OCI-LY1 (cell line): ENCODE data around the gene LSM4.

Source experiments
- H2AFZ ChIP-seq: fragments of 200-600 bp; sonication (generic), shearing (Covaris generic); 2 replicates; pipeline ENCODE4 v1.6.0; 2014; ENCODE audit warnings: antibody characterized with exemption, mild to moderate bottlenecking, low read length
- H3F3A ChIP-seq: fragments of 200-600 bp; sonication (generic), shearing (Covaris generic); 2 replicates; pipeline ENCODE4 v1.6.0; 2014; ENCODE audit warnings: mild to moderate bottlenecking, antibody characterized with exemption, low read length, moderate library complexity; ENCODE audit not compliant: insufficient read depth
- H3K27ac ChIP-seq: fragments of 200-600 bp; sonication (generic); 2 replicates; pipeline ENCODE4 v1.5.1; 2014; ENCODE audit warnings: low read length, mixed run types, mild to moderate bottlenecking, low read depth; ENCODE audit not compliant: poor library complexity, severe bottlenecking
- H3K27me3 ChIP-seq: fragments of 200-600 bp; sonication (generic); 2 replicates; pipeline ENCODE4 v1.6.0; 2014; ENCODE audit warnings: antibody characterized with exemption, mild to moderate bottlenecking, low read length, moderate library complexity; ENCODE audit not compliant: insufficient read depth
- H3K36me3 ChIP-seq: fragments of 200-600 bp; sonication (generic); 2 replicates; pipeline ENCODE4 v1.6.1; 2014; ENCODE audit warnings: mild to moderate bottlenecking, antibody characterized with exemption, low read length, moderate library complexity, mixed read lengths; ENCODE audit not compliant: insufficient read depth
- H3K4me1 ChIP-seq: fragments of 200-600 bp; sonication (generic); 2 replicates; pipeline ENCODE4 v1.5.1; 2014; ENCODE audit warnings: mild to moderate bottlenecking, low read length, moderate library complexity; ENCODE audit not compliant: insufficient read depth, severe bottlenecking
- H3K4me2 ChIP-seq: fragments of 200-600 bp; sonication (generic), shearing (Covaris generic); 2 replicates; pipeline ENCODE4 v1.6.1; 2014; ENCODE audit warnings: low read length
- H3K4me3 ChIP-seq: fragments of 200-600 bp; sonication (generic); 2 replicates; pipeline ENCODE4 v1.5.1; 2014; ENCODE audit warnings: low read length, low read depth, mild to moderate bottlenecking, mixed read lengths; ENCODE audit not compliant: poor library complexity, severe bottlenecking
- H3K79me2 ChIP-seq: fragments of 200-600 bp; shearing (Covaris generic); 2 replicates; pipeline ENCODE4 v1.6.1; 2016; ENCODE audit warnings: mixed run types, low read length, mixed read lengths; ENCODE audit not compliant: insufficient read depth
- H3K9ac ChIP-seq: fragments of 200-600 bp; sonication (generic), shearing (Covaris generic); 2 replicates; pipeline ENCODE4 v1.6.1; 2014; ENCODE audit warnings: mild to moderate bottlenecking, low read length, mixed read lengths
- H3K9me2 ChIP-seq: fragments of 200-600 bp; sonication (generic), shearing (Covaris generic); 2 replicates; pipeline ENCODE4 v1.6.1; 2014; ENCODE audit warnings: low read depth, mild to moderate bottlenecking, low read length, mixed read lengths
- H3K9me3 ChIP-seq: fragments of 200-600 bp; shearing (Covaris generic); 2 replicates; pipeline ENCODE4 v1.6.1; 2014; ENCODE audit warnings: low read length, mixed read lengths
- H4K20me1 ChIP-seq: fragments of 200-600 bp; sonication (generic), shearing (Covaris generic); 2 replicates; pipeline ENCODE4 v1.6.0; 2016; ENCODE audit warnings: mild to moderate bottlenecking, low read length; ENCODE audit not compliant: insufficient read depth
- EZH2 ChIP-seq: fragments of 200-600 bp; sonication (generic), shearing (Covaris generic); IDR thresholded peaks from 2 replicates; pipeline ENCODE4 v1.8.0; 2017; ENCODE audit warnings: borderline replicate concordance, mixed run types, mild to moderate bottlenecking, antibody characterized with exemption, low read length, moderate library complexity, mixed read lengths
- TF ChIP-seq, protein P1 (sequence below): fragments of 200-600 bp; sonication (generic), shearing (Covaris generic); IDR thresholded peaks from 2 replicates; pipeline ENCODE4 v1.5.1; 2017; ENCODE audit warnings: mild to moderate bottlenecking, antibody characterized with exemption, low read length, moderate library complexity, mixed read lengths

LSM4 gene

DNA sequence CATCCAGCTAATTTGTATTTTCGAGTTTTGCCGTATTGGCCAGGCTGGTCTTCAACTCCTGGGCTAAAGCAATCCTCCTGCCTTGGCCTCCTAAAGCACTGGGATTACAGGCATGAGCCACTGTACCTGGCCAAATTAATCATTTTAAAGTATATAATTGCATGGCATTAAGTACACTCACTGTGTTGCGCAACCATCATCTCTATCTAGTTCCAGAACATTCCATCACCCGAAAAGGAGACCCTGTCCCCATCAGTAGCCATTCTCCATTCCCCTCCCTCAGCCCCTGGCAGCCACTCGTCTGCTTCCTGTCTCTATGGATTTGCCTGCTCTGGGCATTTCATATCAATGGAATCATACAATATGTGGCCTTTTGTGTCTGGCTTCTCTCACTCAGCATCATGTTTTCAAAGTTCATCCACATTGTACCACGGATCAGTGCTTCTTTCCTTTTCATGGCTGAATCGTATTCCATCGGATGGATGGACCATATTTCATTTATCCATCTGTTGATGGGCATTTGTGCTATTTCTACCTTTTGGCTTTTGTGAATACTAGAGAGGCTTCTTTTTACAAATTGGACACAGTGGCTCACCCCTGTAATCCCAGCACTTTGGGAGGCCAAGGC, 30.6 kb upstream of the LSM4 start:
- Histone ChIP-seq H3K27ac (no peak overlapping the region), H3K4me1 (no peaks in the 10 kb centered on the region)

DNA sequence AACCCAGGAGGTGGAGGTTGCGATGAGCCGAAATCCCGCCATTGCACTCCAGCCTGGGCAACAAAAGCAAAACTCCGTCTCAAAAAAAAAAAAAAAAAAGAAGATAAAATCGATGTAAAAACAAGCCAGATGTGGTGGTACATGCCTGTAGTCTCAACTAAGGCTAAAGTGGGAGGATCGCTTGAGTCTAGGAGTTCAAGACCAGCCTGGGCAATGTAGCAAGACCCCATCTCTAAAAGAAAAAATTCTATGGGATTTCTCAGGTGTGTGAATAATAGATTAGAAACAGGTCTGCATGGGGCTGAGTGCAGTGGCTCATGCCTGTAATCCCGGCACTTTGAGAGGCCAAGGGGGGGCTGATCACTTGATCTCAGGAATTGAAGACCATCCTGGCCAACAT, 28.7 kb upstream of the LSM4 start:
- peaks cover 4% of the 10 kb centered on the region for H3K36me3 ChIP-seq
- no peak overlapping the region for H2AFZ ChIP-seq
- no peaks in the 10 kb centered on the region for H4K20me1 ChIP-seq
- TF ChIP-seq, protein P1, sequence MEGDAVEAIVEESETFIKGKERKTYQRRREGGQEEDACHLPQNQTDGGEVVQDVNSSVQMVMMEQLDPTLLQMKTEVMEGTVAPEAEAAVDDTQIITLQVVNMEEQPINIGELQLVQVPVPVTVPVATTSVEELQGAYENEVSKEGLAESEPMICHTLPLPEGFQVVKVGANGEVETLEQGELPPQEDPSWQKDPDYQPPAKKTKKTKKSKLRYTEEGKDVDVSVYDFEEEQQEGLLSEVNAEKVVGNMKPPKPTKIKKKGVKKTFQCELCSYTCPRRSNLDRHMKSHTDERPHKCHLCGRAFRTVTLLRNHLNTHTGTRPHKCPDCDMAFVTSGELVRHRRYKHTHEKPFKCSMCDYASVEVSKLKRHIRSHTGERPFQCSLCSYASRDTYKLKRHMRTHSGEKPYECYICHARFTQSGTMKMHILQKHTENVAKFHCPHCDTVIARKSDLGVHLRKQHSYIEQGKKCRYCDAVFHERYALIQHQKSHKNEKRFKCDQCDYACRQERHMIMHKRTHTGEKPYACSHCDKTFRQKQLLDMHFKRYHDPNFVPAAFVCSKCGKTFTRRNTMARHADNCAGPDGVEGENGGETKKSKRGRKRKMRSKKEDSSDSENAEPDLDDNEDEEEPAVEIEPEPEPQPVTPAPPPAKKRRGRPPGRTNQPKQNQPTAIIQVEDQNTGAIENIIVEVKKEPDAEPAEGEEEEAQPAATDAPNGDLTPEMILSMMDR = no peak
- no peak for TF ChIP-seq EZH2
- H3K9me2 ChIP-seq = no peaks in the 10 kb centered on the region
- no peaks in the 10 kb centered on the region for H3K79me2 ChIP-seq
- H3K4me1 ChIP-seq = no peaks in the 10 kb centered on the region
- H3K4me3 ChIP-seq = no peak overlapping the region
- no peak overlapping the region for H3K27ac ChIP-seq
- H3K9me3 ChIP-seq = no peaks in the 10 kb centered on the region
- no peaks in the 10 kb centered on the region for H3F3A ChIP-seq
- H3K9ac ChIP-seq = no peak overlapping the region
- no peak overlapping the region for H3K4me2 ChIP-seq
- no peaks in the 10 kb centered on the region for H3K27me3 ChIP-seq

More for the DNA sequence above, 30.6 kb upstream of the LSM4 start:
- Histone ChIP-seq H2AFZ (no peak overlapping the region), H3K4me2 (no peak overlapping the region), H3K9me3 (no peaks in the 10 kb centered on the region), H3K27me3 (no peaks in the 10 kb centered on the region), H3K9me2 (no peaks in the 10 kb centered on the region), H3F3A (no peaks in the 10 kb centered on the region), H3K4me3 (no peak overlapping the region), H4K20me1 (no peaks in the 10 kb centered on the region), H3K79me2 (no peaks in the 10 kb centered on the region), H3K36me3 (peaks cover 17% of the 10 kb centered on the region), H3K9ac (no peak overlapping the region)
- TF ChIP-seq, protein P1 = no peak
- TF ChIP-seq EZH2 = no peak

DNA sequence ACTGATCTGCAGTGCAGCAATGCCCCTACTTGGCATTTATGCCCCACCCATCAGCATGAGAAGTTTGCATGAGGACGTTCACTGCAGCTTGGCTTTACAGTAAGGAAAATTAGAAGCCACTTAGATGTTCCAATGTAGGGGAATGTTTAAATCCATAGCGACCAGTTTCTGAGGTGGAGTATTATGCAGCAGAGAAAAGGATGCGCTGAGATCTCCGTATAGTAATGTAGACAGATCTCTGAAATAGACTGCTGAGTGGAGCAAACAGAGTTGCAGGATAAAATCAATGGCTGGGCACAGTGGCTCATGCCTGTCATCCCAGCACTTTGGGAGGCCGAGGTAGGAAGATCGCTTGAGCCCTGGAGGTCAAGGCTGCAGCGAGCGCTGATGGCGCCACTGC, 27.6 kb upstream of the LSM4 start:
- H2AFZ ChIP-seq = no peak overlapping the region
- TF ChIP-seq, protein P1 = no peak
- TF ChIP-seq EZH2 = no peak
- H3K27ac ChIP-seq = no peak overlapping the region
- no peak overlapping the region for H3K4me2 ChIP-seq
- H4K20me1 ChIP-seq = no peaks in the 10 kb centered on the region
- H3K4me3 ChIP-seq = no peak overlapping the region
- H3K9ac ChIP-seq = no peak overlapping the region
- H3K9me2 ChIP-seq = no peaks in the 10 kb centered on the region
- H3K36me3 ChIP-seq = peaks cover 4% of the 10 kb centered on the region; the same call in 1 of the 2 replicates
- no peaks in the 10 kb centered on the region for H3K9me3 ChIP-seq
- H3K79me2 ChIP-seq = no peaks in the 10 kb centered on the region
- no peaks in the 10 kb centered on the region for H3K4me1 ChIP-seq
- H3K27me3 ChIP-seq = no peaks in the 10 kb centered on the region
- H3F3A ChIP-seq = no peaks in the 10 kb centered on the region
